GM23248 (cell line): Measurements from ENCODE around the gene P3H1.

Experiments
- EZH2 ChIP-seq: fragments of 200-600 bp; sonication (generic); IDR thresholded peaks from 2 replicates; pipeline ENCODE4 v1.6.1; 2018; ENCODE audit warnings: antibody characterized with exemption, mild to moderate bottlenecking; ENCODE audit not compliant: insufficient read depth, poor library complexity, severe bottlenecking
- EZH2phosphoT487 ChIP-seq: fragments of 200-600 bp; sonication (generic); IDR thresholded peaks from 2 replicates; pipeline ENCODE4 v1.6.1; 2018; ENCODE audit warnings: antibody characterized with exemption, moderate library complexity, mild to moderate bottlenecking, low read depth; ENCODE audit not compliant: insufficient read depth

DNA sequence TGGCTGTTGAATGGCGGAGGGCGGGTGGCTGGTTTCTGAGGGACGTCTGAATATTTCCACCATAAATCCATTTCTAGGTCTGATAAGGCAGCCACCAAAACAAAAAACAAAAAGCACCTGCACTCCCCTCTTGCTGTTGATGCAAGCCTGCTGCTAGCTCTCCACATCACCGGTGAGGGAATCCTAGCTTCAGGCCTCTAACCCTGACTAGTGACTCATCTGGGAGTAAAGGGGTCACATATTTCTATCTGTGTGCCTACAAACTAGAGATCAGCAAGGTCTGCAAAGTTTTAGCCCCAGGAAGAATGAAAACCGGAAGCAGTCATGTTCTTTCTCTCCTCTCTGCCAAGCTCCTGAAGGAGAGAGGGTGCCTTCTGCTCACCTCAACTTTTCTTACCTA, 39.8 kb upstream of the P3H1 start:
- TF ChIP-seq EZH2, result no peak
- no peak for TF ChIP-seq EZH2phosphoT487
